WTC11 (cell line): ENCODE data around the gene COL12A1. TPM values are rescaled to one million over a fixed set of nuclear protein-coding genes. Genes with fewer than 3 reads are reported as not detected.

Experiments
- ATAC-seq: fragments of 200-7000 bp; cut with Tn5 transposase; 2 replicates; pipeline ENCODE4 v1.10.0; 2021; ENCODE audit warnings: mild to moderate bottlenecking, moderate library complexity
- CTCF ChIA-PET: fragments of 300-600 bp; sonication (Branson Sonifier 250); formaldehyde crosslinking; loops from one replicate; lab custom pipeline; 2021; ENCODE audit warnings: antibody characterized with exemption; lab: Charles Lee
- POLR2A ChIA-PET: fragments of 350-600 bp; sonication (Branson Sonifier 250); formaldehyde crosslinking; loops from one replicate; lab custom pipeline; 2021; ENCODE audit warnings: antibody characterized with exemption; lab: Charles Lee
- DNase-seq: peaks from one replicate; pipeline ENCODE4 v3.0.0; 2021; ENCODE audit warnings: low spot score
- H3K27ac Mint-ChIP-seq: 2 replicates; pipeline ENCODE4 v1.8.0; 2021; ENCODE audit warnings: mixed read lengths
- H3K27me3 Mint-ChIP-seq: 2 replicates; pipeline ENCODE4 v1.8.0; 2021; ENCODE audit warnings: low read depth, mild to moderate bottlenecking, moderate library complexity, mixed read lengths
- H3K36me3 Mint-ChIP-seq: 2 replicates; pipeline ENCODE4 v1.8.0; 2021; ENCODE audit warnings: mixed read lengths
- H3K4me1 Mint-ChIP-seq: 2 replicates; pipeline ENCODE4 v1.8.0; 2022; ENCODE audit warnings: mixed read lengths
- H3K4me3 Mint-ChIP-seq: 2 replicates; pipeline ENCODE4 v1.8.0; 2021; ENCODE audit warnings: mild to moderate bottlenecking, moderate library complexity, mixed read lengths
- H3K9me3 Mint-ChIP-seq: 2 replicates; pipeline ENCODE4 v1.8.0; 2021; ENCODE audit warnings: mixed read lengths
- E2F4 ChIP-seq: sonication (generic); formaldehyde crosslinking; IDR thresholded peaks from 2 replicates; pipeline ENCODE4 v1.8.1; 2022; ENCODE audit warnings: low read depth, mild to moderate bottlenecking, moderate library complexity, missing genetic modification reagents, borderline replicate concordance
- ERG ChIP-seq: fragments of 250-450 bp; sonication (Bioruptor Pico); IDR thresholded peaks from 2 replicates; pipeline ENCODE4 v1.8.0; 2021; ENCODE audit warnings: mild to moderate bottlenecking
- FOXK1 ChIP-seq: sonication (generic); formaldehyde crosslinking; IDR thresholded peaks from 2 replicates; pipeline ENCODE4 v1.8.0; 2022; ENCODE audit warnings: mild to moderate bottlenecking, moderate library complexity, missing genetic modification reagents
- HMGXB4 ChIP-seq: sonication (generic); formaldehyde crosslinking; IDR thresholded peaks from 2 replicates; pipeline ENCODE4 v1.8.1; 2023; ENCODE audit warnings: mild to moderate bottlenecking, moderate library complexity, missing genetic modification reagents
- IRF2 ChIP-seq: sonication (generic); formaldehyde crosslinking; IDR thresholded peaks from 2 replicates; pipeline ENCODE4 v1.8.0; 2022; ENCODE audit warnings: low read depth, missing genetic modification reagents, borderline replicate concordance
- MAX ChIP-seq: sonication (generic); formaldehyde crosslinking; IDR thresholded peaks from 2 replicates; pipeline ENCODE4 v1.8.0; 2022; ENCODE audit warnings: mild to moderate bottlenecking, missing genetic modification reagents
- MYBL2 ChIP-seq: sonication (generic); formaldehyde crosslinking; IDR thresholded peaks from 2 replicates; pipeline ENCODE4 v1.8.1; 2023; ENCODE audit warnings: mild to moderate bottlenecking, moderate library complexity, missing genetic modification reagents
- OVOL2 ChIP-seq: fragments of 250-450 bp; sonication (Bioruptor Pico); IDR thresholded peaks from 2 replicates; pipeline ENCODE4 v1.9.0; 2021; ENCODE audit warnings: mild to moderate bottlenecking, borderline replicate concordance
- RORB ChIP-seq: fragments of 250-450 bp; sonication (Bioruptor Pico); IDR thresholded peaks from 2 replicates; pipeline ENCODE4 v1.9.0; 2021; ENCODE audit warnings: mild to moderate bottlenecking
- total RNA-seq: library from RNA; stranded (reverse); gene quantifications from 3 replicates; pipeline ENCODE4 v1.2.3, GENCODE V29; 2021
- TF ChIP-seq, protein P1 (sequence below): fragments of 250-450 bp; sonication (Bioruptor Pico); IDR thresholded peaks from 2 replicates; pipeline ENCODE4 v2.1.2; 2022; ENCODE audit warnings: mild to moderate bottlenecking, moderate library complexity

Gene COL12A1
- total RNA-seq, 1 experiment from 2014 or later, result 1.1 TPM

DNA sequence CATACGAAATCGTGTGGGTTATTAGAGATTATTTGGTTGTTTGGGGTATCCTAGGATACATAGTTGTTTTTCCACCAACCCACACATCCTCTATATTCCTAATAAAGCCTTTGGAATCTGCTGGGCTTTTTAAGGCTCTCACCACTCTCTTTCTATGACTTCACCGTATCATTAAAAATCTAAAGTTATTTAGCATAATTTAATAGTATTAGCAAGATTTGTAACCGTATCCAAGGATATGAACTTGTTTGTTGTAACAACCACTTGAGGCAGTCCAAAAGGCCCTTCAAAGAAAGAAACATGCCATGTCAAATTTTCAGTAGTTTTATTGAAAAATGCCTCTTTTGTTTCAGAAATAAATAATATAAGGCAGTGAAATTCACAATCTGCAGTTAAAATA is 121.8 kb downstream of the COL12A1 start (continued):
- TF ChIP-seq, protein P1, sequence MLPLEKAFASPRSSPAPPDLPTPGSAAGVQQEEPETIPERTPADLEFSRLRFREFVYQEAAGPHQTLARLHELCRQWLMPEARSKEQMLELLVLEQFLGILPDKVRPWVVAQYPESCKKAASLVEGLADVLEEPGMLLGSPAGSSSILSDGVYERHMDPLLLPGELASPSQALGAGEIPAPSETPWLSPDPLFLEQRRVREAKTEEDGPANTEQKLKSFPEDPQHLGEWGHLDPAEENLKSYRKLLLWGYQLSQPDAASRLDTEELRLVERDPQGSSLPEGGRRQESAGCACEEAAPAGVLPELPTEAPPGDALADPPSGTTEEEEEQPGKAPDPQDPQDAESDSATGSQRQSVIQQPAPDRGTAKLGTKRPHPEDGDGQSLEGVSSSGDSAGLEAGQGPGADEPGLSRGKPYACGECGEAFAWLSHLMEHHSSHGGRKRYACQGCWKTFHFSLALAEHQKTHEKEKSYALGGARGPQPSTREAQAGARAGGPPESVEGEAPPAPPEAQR, result no peak
- no peak for TF ChIP-seq HMGXB4 (CRISPR knock-in tag)
- TF ChIP-seq, all 79 proteins: peak for 0

GRCh38 chr6:75081921-75082320 is 123.9 kb downstream of the COL12A1 start:
- TF ChIP-seq E2F4 (CRISPR knock-in tag) (no peak), RORB (CRISPR knock-in tag) (no peak)
- TF ChIP-seq, all 79 proteins: peak for 0
- Mint-ChIP-seq H3K27me3 (peaks cover 23% of the 10 kb centered on the region), H3K36me3 (no peaks in the 10 kb centered on the region), H3K9me3 (no peaks in the 10 kb centered on the region), H3K4me3 (no peak overlapping the region), H3K4me1 (peaks cover 26% of the 10 kb centered on the region), H3K27ac (no peak overlapping the region)
- ATAC-seq (no peak), DNase-seq (no peak)
- ChIA-PET CTCF (interaction anchor here (0.6 to 2.0 kb wide), 2 partner anchors 13 to 127 kb away, joined by 4 to 5 read pairs; no protein-coding TSS in a partner anchor), POLR2A (no interaction called here)

DNA sequence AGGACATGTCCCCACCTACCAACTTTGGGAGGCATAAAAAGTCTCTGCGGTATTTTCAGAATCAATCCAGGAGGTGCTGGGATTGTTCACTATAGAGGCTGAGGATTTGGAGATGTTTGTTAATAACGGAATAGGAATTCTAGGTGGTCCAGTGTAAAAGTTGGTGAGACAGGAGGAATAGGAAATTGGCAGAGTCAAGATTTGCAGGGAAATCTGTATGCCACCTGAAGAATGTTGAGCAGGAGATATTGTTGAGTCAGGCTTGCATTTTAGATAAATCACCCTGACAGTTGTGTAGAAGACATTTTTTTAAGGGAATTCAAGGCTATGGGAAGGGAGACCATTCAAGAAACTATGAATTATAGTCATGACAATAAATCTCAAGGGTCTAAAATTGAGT is 124.8 kb downstream of the COL12A1 start:
- Mint-ChIP-seq H3K4me1 (peaks cover 23% of the 10 kb centered on the region), H3K36me3 (no peaks in the 10 kb centered on the region)
- no peak for TF ChIP-seq IRF2 (CRISPR knock-in tag)
- TF ChIP-seq OVOL2 (CRISPR knock-in tag), result no peak
- TF ChIP-seq ERG (CRISPR knock-in tag), result no peak
- no peak for TF ChIP-seq FOXK1 (CRISPR knock-in tag)
- TF ChIP-seq MAX, result no peak
- TF ChIP-seq, all 79 proteins: peak for 0
- Mint-ChIP-seq H3K27ac (no peak overlapping the region), H3K27me3 (peaks cover 23% of the 10 kb centered on the region), H3K9me3 (no peaks in the 10 kb centered on the region), H3K4me3 (no peak overlapping the region)
- ChIA-PET POLR2A (no interaction called here), CTCF (interaction anchor here (2.0 kb wide), 1 partner anchor 128 kb away, joined by 5 read pairs; no protein-coding TSS in a partner anchor)
- DNase-seq, result no peak
- no peak for ATAC-seq

DNA sequence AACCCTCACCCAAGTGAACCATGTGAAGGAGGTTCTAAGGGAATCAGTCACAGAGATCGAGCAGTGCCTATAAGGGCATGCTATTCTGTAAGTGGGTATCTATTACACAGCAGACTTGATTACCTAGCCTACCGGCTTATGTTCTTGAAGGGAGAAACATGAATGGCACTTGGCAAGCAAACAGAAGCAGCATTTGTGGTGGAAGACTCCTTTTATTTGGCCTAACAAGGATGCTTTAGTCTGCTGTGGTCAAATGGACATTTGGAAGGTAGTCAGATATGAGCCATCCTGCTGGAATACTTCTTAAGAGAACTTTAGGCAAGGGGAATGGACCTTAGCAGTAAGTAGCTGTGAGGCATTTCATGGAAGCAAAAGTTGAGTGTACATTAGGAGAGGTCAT is 126.3 kb downstream of the COL12A1 start:
- DNase-seq, result no peak
- no peak overlapping the region for H3K4me3 Mint-ChIP-seq
- H3K27ac Mint-ChIP-seq, result no peak overlapping the region
- no peak for TF ChIP-seq HMGXB4 (CRISPR knock-in tag)
- TF ChIP-seq MYBL2 (CRISPR knock-in tag), result no peak
- TF ChIP-seq, all 79 proteins: peak for 0
- CTCF ChIA-PET, result no interaction called here
- no peaks in the 10 kb centered on the region for H3K9me3 Mint-ChIP-seq
- peaks cover 10% of the 10 kb centered on the region for H3K4me1 Mint-ChIP-seq
- no peaks in the 10 kb centered on the region for H3K36me3 Mint-ChIP-seq
- POLR2A ChIA-PET, result no interaction called here
- ATAC-seq, result no peak
- H3K27me3 Mint-ChIP-seq, result peaks cover 11% of the 10 kb centered on the region
